Skeletal muscle tissue (tissue), 4 donors: ENCODE data around the gene TTC33. TPM values are rescaled to one million over a fixed set of nuclear protein-coding genes. Genes with fewer than 3 reads are reported as not detected.
"Not testable (repeated sequence)": the region's sequence is repeated elsewhere in the genome, so short reads cannot be mapped to it uniquely, and the experiment has no call there.

Experiments
- H3K27ac ChIP-seq: one replicate; pipeline ENCODE4 v1.7.0; 2013; ENCODE audit warnings: mild to moderate bottlenecking, low read depth, low read length, inconsistent platforms
- H3K27me3 ChIP-seq, 3 donors: one replicate each; pipeline ENCODE4 v1.7.0; 2013; ENCODE audit warnings: low read length in 3 of 3; ENCODE audit not compliant: control insufficient read depth in 3 of 3, insufficient read depth in 3 of 3
- H3K36me3 ChIP-seq, 3 donors: one replicate each; pipeline ENCODE4 v1.7.0; 2013; ENCODE audit warnings: low read length in 3 of 3; ENCODE audit not compliant: control insufficient read depth in 3 of 3, insufficient read depth in 3 of 3
- H3K4me1 ChIP-seq, 3 donors: one replicate each; pipeline ENCODE4 v1.7.0; 2013; ENCODE audit warnings: low read length in 3 of 3, mild to moderate bottlenecking in 3 of 3; ENCODE audit not compliant: control insufficient read depth in 3 of 3, insufficient read depth in 3 of 3
- H3K4me3 ChIP-seq, 3 donors: one replicate each; pipeline ENCODE4 v1.7.0; 2013; ENCODE audit warnings: low read length in 3 of 3
- H3K9ac ChIP-seq, 3 donors: one replicate each; pipeline ENCODE4 v1.7.0; 2013; ENCODE audit warnings: low read length in 3 of 3, mild to moderate bottlenecking in 3 of 3, moderate library complexity in 2 of 3, low read depth in 1 of 3
- H3K9me3 ChIP-seq, 3 donors: one replicate each; pipeline ENCODE4 v1.7.0; 2013; ENCODE audit warnings: low read length in 3 of 3; ENCODE audit not compliant: control insufficient read depth in 3 of 3
- total RNA-seq: library from RNA; depleted of rRNA; stranded (reverse); fragments of >200 nt; gene quantifications from one replicate; pipeline ENCODE4 v1.2.3, GENCODE V29; 2014
- donor health status: Osteomylitis.

Gene TTC33
- total RNA-seq, 1 donor from 2014 or later = 17.2 TPM

DNA sequence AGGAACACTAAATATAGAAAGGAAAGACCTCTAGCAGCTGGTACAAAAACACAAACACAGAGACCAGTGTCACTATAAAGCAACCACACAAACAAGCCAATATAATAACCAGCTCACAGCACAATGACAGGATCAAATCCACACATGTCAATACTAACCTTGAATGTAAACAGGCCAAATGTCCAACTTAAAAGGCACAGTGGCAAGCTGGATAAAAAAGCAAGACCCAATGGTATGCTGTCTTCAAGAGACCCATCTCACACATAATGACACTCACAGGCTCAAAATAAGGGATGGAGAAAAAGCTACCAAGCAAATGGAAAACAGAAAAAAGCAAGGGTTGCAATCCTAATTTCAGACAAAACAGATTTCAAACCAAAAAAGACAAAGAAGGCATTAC is 53.7 kb downstream of the TTC33 start:
- not testable (repeated sequence) for H3K27me3 ChIP-seq, H3K4me1 ChIP-seq, H3K36me3 ChIP-seq, H3K9me3 ChIP-seq, H3K27ac ChIP-seq, H3K9ac ChIP-seq, H3K4me3 ChIP-seq

DNA sequence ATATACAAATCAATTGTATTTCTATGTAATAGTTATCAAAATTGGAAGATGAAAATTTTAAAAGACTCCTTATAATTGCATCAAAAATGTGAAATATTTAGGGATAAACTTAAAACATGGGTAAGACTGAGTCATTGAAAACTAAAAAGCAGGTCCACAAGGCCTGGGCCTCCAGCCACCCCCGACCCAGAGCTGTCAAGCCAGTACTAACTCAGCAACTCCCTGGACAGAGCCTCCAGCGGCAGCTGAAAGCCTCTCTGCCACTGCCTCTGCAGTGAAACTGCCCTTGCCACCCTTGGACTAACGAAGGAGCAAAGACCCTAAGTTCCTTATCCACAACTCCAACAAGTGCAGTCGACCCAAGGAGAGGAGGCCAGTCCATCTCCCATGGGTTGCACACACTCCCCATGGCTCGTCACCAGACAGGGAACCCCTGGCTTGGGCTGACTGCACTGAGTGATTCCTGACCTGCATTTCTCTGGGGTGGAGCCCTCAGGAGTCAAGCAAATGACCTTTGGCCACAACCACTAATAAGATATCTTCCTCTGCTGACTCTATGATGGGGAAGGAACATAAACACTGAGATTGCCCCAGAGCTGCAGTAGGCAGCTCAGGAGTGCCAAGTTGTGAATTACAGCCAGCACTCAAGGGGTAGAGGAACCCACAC is 55.5 kb downstream of the TTC33 start:
- Histone ChIP-seq H3K36me3 (no peaks in the 10 kb centered on the region), H3K9ac (no peak overlapping the region), H3K4me1 (no peaks in the 10 kb centered on the region), H3K9me3 (peaks cover 0 to 3% (median 2%) of the 10 kb centered on the region in 3 donors), H3K27ac (no peak overlapping the region), H3K4me3 (no peak overlapping the region), H3K27me3 (no peaks in the 10 kb centered on the region)

DNA sequence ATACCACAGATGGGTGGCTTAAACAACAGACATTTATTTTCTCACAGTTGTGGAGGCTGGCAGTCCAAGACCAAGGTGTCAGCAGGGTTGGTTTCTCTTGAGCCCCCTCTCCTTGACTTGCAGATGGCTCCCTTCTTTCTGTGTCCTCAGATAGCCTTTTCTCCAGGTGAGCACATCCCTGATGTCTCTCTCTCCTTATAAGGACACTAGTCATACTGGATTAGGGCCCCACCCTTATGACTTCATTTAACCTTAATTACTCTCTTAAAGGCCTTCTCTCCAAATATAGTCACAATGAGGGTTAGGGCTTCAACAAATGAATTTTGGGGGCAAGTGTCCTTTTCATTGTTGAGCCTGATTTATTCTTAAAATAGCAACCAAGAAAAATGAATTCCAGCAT is 61.3 kb downstream of the TTC33 start:
- Histone ChIP-seq H3K4me1 (peaks cover 3 to 5% (median 3%) of the 10 kb centered on the region in 3 donors), H3K36me3 (peaks cover 4 to 8% (median 5%) of the 10 kb centered on the region in 3 donors), H3K27me3 (no peaks in the 10 kb centered on the region), H3K9me3 (no peaks in the 10 kb centered on the region), H3K4me3 (no peak overlapping the region), H3K9ac (no peak overlapping the region), H3K27ac (no peak overlapping the region)

DNA sequence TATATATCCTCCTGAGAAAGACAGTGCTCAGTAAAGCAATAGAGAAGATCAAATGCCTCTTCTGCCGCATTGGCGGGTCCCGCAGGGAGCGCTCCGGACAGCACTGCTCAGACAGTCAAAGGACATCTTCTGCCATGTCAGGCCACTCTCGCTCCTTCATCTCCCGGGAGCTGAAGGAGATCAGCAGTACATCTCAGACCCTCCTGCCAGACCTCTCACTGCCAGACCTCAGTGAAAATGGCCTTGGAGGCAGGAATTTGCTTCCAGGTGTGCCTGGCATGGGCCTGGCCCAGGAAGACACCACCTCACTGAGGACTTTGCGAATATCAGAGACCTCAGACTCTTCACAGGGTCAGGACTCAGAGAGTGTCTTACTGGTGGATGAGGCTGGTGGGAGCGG is 63.9 kb downstream of the TTC33 start:
- Histone ChIP-seq H3K9me3 (no peaks in the 10 kb centered on the region), H3K36me3 (peaks cover 4 to 8% (median 5%) of the 10 kb centered on the region in 3 donors), H3K4me1 (peaks cover 5 to 19% (median 9%) of the 10 kb centered on the region in 3 donors)

DNA sequence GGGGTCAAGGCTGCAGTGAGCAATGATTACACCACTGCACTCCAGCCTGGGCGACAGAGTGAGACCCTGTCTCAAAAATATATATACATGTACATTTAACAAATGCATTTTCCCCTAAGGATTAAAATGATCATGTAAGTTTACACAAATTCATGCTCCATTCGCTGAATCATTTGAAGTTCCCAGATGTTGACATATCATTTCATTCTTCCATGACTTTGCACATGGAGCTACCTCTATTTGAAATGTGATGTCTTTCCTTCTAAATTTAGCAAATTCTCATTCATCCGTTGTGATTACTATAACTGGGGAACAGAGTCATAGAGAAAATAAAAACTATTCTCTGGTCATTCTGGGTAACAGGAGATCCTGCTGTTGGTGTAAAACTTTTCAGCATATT is 65.5 kb downstream of the TTC33 start:
- Histone ChIP-seq H3K9ac (no peak overlapping the region), H3K4me3 (no peak overlapping the region), H3K9me3 (no peaks in the 10 kb centered on the region), H3K36me3 (peaks cover 4 to 8% (median 5%) of the 10 kb centered on the region in 3 donors), H3K27me3 (no peaks in the 10 kb centered on the region), H3K27ac (no peak overlapping the region), H3K4me1 (peaks cover 5 to 19% (median 9%) of the 10 kb centered on the region in 3 donors)

More for the DNA sequence above, 63.9 kb downstream of the TTC33 start:
- Histone ChIP-seq H3K9ac (no peak overlapping the region), H3K27me3 (no peaks in the 10 kb centered on the region), H3K4me3 (no peak overlapping the region), H3K27ac (no peak overlapping the region)

DNA sequence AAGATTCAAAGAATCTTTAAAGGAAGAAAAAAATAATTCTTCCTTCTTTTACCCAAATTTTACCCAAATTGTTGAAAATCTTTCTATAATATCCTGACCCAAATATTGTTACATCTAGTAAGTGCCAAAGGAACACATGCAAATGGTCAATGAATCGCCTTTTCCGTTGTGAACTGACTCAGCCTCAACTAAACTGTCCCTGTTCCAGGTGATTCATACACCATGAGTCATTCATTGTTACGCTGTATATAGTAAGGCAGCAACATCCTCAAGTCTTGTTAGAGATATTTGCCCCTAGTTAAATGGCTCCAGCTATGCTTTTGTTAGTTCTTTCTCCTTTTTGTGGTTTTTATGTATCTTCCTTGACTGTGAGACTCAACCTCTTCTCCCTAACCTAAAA is 66.3 kb downstream of the TTC33 start:
- H3K9me3 ChIP-seq = no peaks in the 10 kb centered on the region
- no peak overlapping the region for H3K9ac ChIP-seq
- H3K27ac ChIP-seq = peak overlapping the region; percentile 14
- peaks cover 5 to 19% (median 9%) of the 10 kb centered on the region in 3 donors for H3K4me1 ChIP-seq
- no peak overlapping the region for H3K4me3 ChIP-seq
- H3K36me3 ChIP-seq = peaks cover 3 to 8% (median 5%) of the 10 kb centered on the region in 3 donors
- no peaks in the 10 kb centered on the region for H3K27me3 ChIP-seq

DNA sequence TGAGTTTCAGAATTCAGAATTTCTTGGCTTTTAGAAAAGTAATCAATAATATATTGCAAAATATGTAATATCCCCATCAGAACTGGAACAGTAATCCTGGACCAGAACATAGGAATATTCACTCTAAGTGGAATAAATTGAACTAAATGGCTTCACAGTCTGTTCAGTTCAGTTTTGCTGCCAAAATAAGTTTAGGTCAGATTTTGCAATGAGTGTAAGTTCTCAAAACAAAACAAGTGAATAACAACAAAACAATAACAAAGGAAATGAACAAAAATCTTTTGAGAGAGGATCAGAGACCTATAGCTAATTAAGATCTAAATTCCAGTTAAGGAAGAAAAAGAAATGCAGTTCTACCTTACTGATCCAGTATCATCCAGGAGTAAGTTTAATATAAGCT is 66.8 kb downstream of the TTC33 start:
- Histone ChIP-seq H3K9me3 (no peaks in the 10 kb centered on the region), H3K4me3 (no peak overlapping the region), H3K36me3 (peaks cover 0 to 8% (median 5%) of the 10 kb centered on the region in 3 donors), H3K27me3 (no peaks in the 10 kb centered on the region), H3K9ac (no peak overlapping the region), H3K4me1 (peaks cover 5 to 19% (median 9%) of the 10 kb centered on the region in 3 donors), H3K27ac (peak overlapping the region; percentile 14)

DNA sequence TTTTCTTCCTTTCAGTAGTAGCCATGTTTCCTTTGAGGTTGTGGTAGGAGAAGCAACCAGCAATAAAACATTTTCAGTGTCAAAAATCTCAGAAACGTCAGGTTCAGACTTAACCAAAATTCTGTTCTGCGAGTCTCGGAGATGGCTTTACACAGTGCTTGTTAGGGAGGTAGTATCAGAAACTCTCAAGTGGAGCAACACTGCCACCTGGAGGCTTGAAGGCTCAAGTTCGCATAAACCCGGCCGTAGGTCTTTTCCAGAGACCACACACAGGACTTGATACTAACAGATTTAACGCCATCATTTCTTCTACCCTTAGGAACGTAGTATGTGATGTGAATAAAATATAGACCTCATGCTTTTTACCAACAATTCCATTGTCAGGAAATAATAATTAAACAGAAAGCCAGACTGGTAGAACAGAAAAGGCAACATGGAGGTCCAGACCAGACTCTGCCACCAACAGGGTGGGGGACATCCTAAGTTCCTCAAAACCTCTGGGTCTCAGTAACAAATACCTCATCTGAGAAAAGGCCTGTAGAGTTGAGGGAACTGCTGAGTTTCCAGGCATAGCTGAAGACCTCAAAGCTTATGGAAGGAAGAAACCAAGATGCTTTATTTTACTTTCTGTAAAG is 67.5 kb downstream of the TTC33 start:
- H3K27me3 ChIP-seq = peaks cover 0 to 2% (median 0%) of the 10 kb centered on the region in 3 donors
- peaks cover 5 to 19% (median 9%) of the 10 kb centered on the region in 3 donors for H3K4me1 ChIP-seq
- H3K36me3 ChIP-seq = peaks cover 0 to 8% (median 5%) of the 10 kb centered on the region in 3 donors
- no peaks in the 10 kb centered on the region for H3K9me3 ChIP-seq
- peak overlapping the region in 1 of 3 donors; percentile 34 for H3K4me3 ChIP-seq
- H3K27ac ChIP-seq = no peak overlapping the region
- peak overlapping the region in 2 of 3 donors; percentile 4 to 21 for H3K9ac ChIP-seq

DNA sequence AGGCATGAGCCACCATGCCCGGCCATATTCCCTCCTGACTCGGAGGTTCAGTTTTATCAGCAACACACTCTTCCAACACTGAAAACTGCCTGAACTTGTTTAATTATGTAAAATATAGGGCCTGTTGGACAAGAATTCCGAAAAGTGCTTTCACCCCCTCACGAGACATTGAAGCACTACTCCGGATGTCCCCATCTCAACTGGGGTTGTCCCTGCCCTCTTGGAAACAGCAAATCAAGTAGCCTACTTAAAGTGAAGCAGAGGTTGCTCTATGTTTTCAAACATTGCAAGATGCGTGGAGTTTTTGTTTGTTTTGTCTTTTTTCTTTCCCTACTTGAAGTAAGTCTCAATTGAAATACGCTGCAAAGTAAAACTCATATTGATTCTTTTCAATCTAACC is 68.4 kb downstream of the TTC33 start:
- Histone ChIP-seq H3K4me1 (peaks cover 5 to 19% (median 9%) of the 10 kb centered on the region in 3 donors), H3K27me3 (peaks cover 0 to 6% (median 3%) of the 10 kb centered on the region in 3 donors), H3K9me3 (no peaks in the 10 kb centered on the region), H3K9ac (peak overlapping the region in 1 of 3 donors; percentile 1), H3K4me3 (no peak overlapping the region), H3K36me3 (peaks cover 0 to 6% (median 5%) of the 10 kb centered on the region in 3 donors), H3K27ac (no peak overlapping the region)

DNA sequence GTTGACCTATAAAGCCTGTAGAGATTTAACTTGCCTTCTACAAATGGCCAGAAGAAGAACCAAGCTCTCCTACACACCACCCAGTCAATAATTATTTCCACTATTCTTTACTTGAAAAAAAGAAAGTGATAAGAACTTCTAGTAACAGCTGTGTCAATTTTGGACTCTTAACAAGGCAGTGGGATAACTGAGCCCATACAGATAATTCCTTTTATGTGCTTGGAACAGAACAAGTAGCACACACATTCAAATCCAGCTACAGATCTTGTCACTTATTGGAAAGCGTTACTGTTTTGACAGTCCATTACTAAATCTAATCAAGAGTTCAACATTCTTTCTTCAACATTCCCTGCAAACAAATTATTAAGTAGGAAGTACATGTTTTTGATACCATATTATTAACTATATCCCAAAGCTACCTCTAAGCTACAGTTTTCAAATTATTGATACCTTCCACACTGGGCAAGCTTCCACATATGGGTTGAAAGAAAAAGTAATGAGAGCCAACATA is 69.7 kb downstream of the TTC33 start:
- Histone ChIP-seq H3K36me3 (peaks cover 0 to 6% (median 0%) of the 10 kb centered on the region in 3 donors), H3K9me3 (no peaks in the 10 kb centered on the region), H3K4me1 (peaks cover 14 to 23% (median 20%) of the 10 kb centered on the region in 3 donors), H3K27me3 (peaks cover 8 to 19% (median 16%) of the 10 kb centered on the region in 3 donors), H3K27ac (peak overlapping the region; percentile 20), H3K4me3 (peak overlapping the region in 2 of 3 donors; percentile 29 to 62), H3K9ac (no peak overlapping the region)
